ENCODE results near the gene RNF115. TPM values are rescaled to one million over a fixed set of nuclear protein-coding genes. Genes with fewer than 3 reads are reported as not detected.

RNF115 gene
- polyA plus RNA-seq, 1 of the 3 experiments (the other 2 are of a cell fraction): 4.8 TPM

DNA sequence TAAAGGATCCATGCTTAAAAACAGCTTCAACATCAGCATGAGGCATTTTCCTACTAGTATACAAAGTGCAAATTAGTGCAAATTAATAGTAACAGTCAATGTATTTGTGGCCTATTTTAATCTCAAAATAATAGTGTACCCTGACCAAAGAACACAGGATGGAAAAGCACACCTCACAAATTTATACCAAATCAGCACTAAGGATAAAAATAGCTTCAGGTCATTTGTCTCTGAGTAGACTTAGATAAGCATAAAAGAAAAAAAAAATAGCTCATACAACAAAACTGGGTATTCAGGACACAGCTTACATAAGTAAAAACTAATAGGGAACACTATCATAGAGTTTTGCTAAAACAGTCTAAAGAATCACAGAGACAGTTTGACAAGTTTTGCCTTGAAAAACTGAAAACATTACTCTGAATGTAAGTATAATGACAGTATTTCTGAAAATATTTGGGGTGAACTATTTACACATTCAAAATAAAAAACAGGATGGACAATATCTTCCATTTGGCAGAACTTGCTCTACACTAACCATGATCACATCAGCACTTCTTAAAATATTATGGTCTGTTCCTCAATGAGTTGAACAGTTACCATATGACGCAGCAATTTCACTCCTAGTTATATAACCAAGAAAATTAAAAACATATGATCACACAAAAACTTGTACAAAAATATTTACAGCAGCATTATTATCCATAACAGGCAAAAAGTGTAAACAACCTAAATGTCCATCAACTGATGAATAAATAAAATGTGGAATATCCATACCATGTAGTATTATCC, 46.3 kb downstream of the RNF115 start:
- ChIA-PET POLR2A (no interaction called here), CTCF (interaction anchor here (1.7 kb wide), 1 partner anchor 18 kb away, joined by 4 read pairs; no protein-coding TSS in a partner anchor)
- WGBS (ENCODE audit: low lambda C conversion rate): 100% methylated on average over 1 of the region's 1 CpG

DNA sequence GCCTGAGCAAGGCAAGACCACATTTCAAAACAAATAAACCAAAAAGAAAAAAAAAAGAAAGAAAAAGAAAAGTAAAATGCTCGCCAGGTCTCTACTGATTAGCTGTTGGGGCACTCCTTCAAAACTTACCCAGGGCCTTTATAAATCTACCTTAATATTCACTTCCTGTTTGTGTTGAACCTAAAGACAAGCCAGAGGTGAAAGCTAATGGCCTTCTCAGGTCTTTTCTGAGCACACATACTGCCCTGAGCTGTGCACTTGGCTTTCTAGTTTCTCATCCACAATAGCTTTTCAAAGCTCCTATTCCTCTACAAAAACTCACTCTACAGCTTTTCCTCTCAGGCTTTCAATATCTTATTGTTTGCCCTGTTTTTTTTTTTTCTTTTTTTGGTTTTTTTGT, 50.5 kb downstream of the RNF115 start:
- Histone ChIP-seq H3K27ac (ENCODE audit: low read depth in 2 of 2, low read length in 1 of 2) (no peak overlapping the region), H3K79me2 (ENCODE audit: insufficient read depth) (peaks cover 12% of the 10 kb centered on the region), H3K9me3 (no peaks in the 10 kb centered on the region), H3K4me3 (ENCODE audit: low read depth in 2 of 2, low read length in 1 of 2) (no peak overlapping the region), H3K27me3 (ENCODE audit: insufficient read depth) (no peaks in the 10 kb centered on the region), H3K36me3 (replicated peaks in 1 of 2; ENCODE audit: control insufficient read depth in 1 of 2, insufficient read depth in 2 of 2, low read length in 1 of 2) (peaks cover 42 to 62% of the 10 kb centered on the region in 2 experiments), H3K9ac (no peak overlapping the region), H4K20me1 (ENCODE audit: insufficient read depth) (no peaks in the 10 kb centered on the region), H3K4me1 (ENCODE audit: control insufficient read depth in 1 of 2, insufficient read depth in 2 of 2, low read depth in 1 of 2, low read length in 1 of 2) (no peaks in the 10 kb centered on the region), H3K9me2 (no peaks in the 10 kb centered on the region), H3K4me2 (no peak overlapping the region), H3F3A (replicated peaks; ENCODE audit: insufficient read depth) (peaks cover 10% of the 10 kb centered on the region), H2AFZ (ENCODE audit: low read depth) (no peak overlapping the region)
- no peak for TF ChIP-seq MEF2A (IDR thresholded peaks at IDR 0.05; ENCODE audit: borderline replicate concordance, low read depth)
- TF ChIP-seq YY1 (IDR thresholded peaks at IDR 0.05; ENCODE audit: low read depth): no peak
- no peak for TF ChIP-seq RFX5 (IDR thresholded peaks at IDR 0.05; ENCODE audit: low read length)
- no peak for TF ChIP-seq GABPA (IDR thresholded peaks at IDR 0.05; ENCODE audit: low read depth)
- TF ChIP-seq RCOR1 (IDR thresholded peaks at IDR 0.05; ENCODE audit: low read length): no peak
- TF ChIP-seq, protein P1, sequence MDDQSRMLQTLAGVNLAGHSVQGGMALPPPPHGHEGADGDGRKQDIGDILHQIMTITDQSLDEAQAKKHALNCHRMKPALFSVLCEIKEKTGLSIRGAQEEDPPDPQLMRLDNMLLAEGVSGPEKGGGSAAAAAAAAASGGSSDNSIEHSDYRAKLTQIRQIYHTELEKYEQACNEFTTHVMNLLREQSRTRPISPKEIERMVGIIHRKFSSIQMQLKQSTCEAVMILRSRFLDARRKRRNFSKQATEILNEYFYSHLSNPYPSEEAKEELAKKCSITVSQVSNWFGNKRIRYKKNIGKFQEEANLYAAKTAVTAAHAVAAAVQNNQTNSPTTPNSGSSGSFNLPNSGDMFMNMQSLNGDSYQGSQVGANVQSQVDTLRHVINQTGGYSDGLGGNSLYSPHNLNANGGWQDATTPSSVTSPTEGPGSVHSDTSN (IDR thresholded peaks at IDR 0.05): no peak
- TF ChIP-seq TCF12 (IDR thresholded peaks at IDR 0.05): no peak
- no peak for TF ChIP-seq REST (IDR thresholded peaks at IDR 0.05; ENCODE audit: low read depth, low read length)
- TF ChIP-seq ZBTB33 (IDR thresholded peaks at IDR 0.05; ENCODE audit: borderline replicate concordance, low read depth): no peak
- TF ChIP-seq RXRA (IDR thresholded peaks at IDR 0.05; ENCODE audit: borderline replicate concordance, low read depth): no peak
- no peak for TF ChIP-seq FOXM1 (IDR thresholded peaks at IDR 0.05; ENCODE audit: low read depth)
- no peak for TF ChIP-seq FOSL2 (IDR thresholded peaks at IDR 0.05; ENCODE audit: borderline replicate concordance, low read depth)
- ChIA-PET POLR2A (interaction anchor here (0.6 to 0.7 kb wide), 2 partner anchors 10 to 26 kb away, joined by 4 to 5 read pairs; no protein-coding TSS in a partner anchor), CTCF (interaction anchor here (0.7 to 1.1 kb wide), 2 partner anchors 17 to 136 kb away, joined by 3 read pairs; partner anchors contain the start of gene ITGA10)
- no peak for DNase-seq
- 91% methylated on average over 1 of the region's 1 CpG for WGBS (ENCODE audit: low lambda C conversion rate)

More for the DNA sequence above, 46.3 kb downstream of the RNF115 start:
- Histone ChIP-seq H3K4me2 (no peak overlapping the region), H3K4me3 (ENCODE audit: low read depth in 2 of 2, low read length in 1 of 2) (no peak overlapping the region), H3K27ac (ENCODE audit: low read depth in 2 of 2, low read length in 1 of 2) (no peak overlapping the region), H3K9me3 (no peaks in the 10 kb centered on the region), H3K9me2 (no peaks in the 10 kb centered on the region), H3F3A (replicated peaks; ENCODE audit: insufficient read depth) (peaks cover 7% of the 10 kb centered on the region), H3K36me3 (replicated peaks in 1 of 2; ENCODE audit: control insufficient read depth in 1 of 2, insufficient read depth in 2 of 2, low read length in 1 of 2) (peaks cover 9 to 31% of the 10 kb centered on the region in 2 experiments), H3K9ac (no peak overlapping the region), H4K20me1 (ENCODE audit: insufficient read depth) (no peaks in the 10 kb centered on the region), H3K79me2 (ENCODE audit: insufficient read depth) (peaks cover 12% of the 10 kb centered on the region), H2AFZ (ENCODE audit: low read depth) (no peak overlapping the region), H3K4me1 (ENCODE audit: control insufficient read depth in 1 of 2, insufficient read depth in 2 of 2, low read depth in 1 of 2, low read length in 1 of 2) (peaks cover 0 to 4% of the 10 kb centered on the region in 2 experiments; a peak in 1 of 4 replicates), H3K27me3 (ENCODE audit: insufficient read depth) (no peaks in the 10 kb centered on the region)
- TF ChIP-seq FOSL2 (IDR thresholded peaks at IDR 0.05; ENCODE audit: borderline replicate concordance, low read depth) (no peak), TCF12 (IDR thresholded peaks at IDR 0.05) (0 out of 2 replicates have a peak, but pooled peaks have one; percentile 18)
- no peak for DNase-seq
